ENCODE measurements around the gene HOXD3. TPM values are rescaled to one million over a fixed set of nuclear protein-coding genes. Genes with fewer than 3 reads are reported as not detected.

Gene HOXD3
- polyA plus RNA-seq, 3 donors: not detected

GRCh38 chr2:176109192-176109901, 47.8 kb upstream of the HOXD3 start:
- Histone ChIP-seq H3K9ac (ENCODE audit: insufficient read depth, low read length, poor library complexity, severe bottlenecking) (no peak overlapping the region), H3K36me3 (replicated peaks in 1 of 2; ENCODE audit: control insufficient read depth in 1 of 2, insufficient read depth in 2 of 2, low read length in 2 of 2) (no peaks in the 10 kb centered on the region), H3K4me3 (replicated peaks in 1 of 3; ENCODE audit: low read depth in 2 of 3, low read length in 3 of 3) (no peak overlapping the region), H2AFZ (ENCODE audit: insufficient read depth, low read depth, low read length, poor library complexity, severe bottlenecking) (no peak overlapping the region), H3K9me3 (replicated peaks in 1 of 2; ENCODE audit: control insufficient read depth in 1 of 2, insufficient read depth in 1 of 2, low read length in 2 of 2) (peaks cover 0 to 67% of the 10 kb centered on the region in 2 donors), H3K79me2 (ENCODE audit: insufficient read depth, low read length) (no peaks in the 10 kb centered on the region), H3K4me2 (replicated peaks; ENCODE audit: extremely low read depth, low read length, poor library complexity, severe bottlenecking) (no peak overlapping the region), H3K27me3 (ENCODE audit: control insufficient read depth in 2 of 2, insufficient read depth in 2 of 2, low read length in 2 of 2) (peaks cover 77 to 93% of the 10 kb centered on the region in 2 donors), H3K27ac (ENCODE audit: low read depth in 1 of 2, low read length in 2 of 2) (no peak overlapping the region), H3K4me1 (ENCODE audit: control insufficient read depth in 1 of 2, insufficient read depth in 2 of 2, low read length in 2 of 2) (peaks cover 6 to 12% of the 10 kb centered on the region in 2 donors), H4K20me1 (ENCODE audit: insufficient read depth, low read length) (no peaks in the 10 kb centered on the region)
- Mint-ChIP-seq H3K4me1 (peaks cover 23% of the 10 kb centered on the region), H3K9me3 (peaks cover 0 to 46% (median 28%) of the 10 kb centered on the region in 7 donors), H3K36me3 (peaks cover 3 to 14% of the 10 kb centered on the region in 2 donors), H3K27me3 (ENCODE audit: low read depth in 3 of 3) (peaks cover 89 to 98% (median 91%) of the 10 kb centered on the region in 3 donors), H3K27ac (no peak overlapping the region), H3K4me3 (peak overlapping the region in 1 of 2 donors; percentile 75)
- no peak for DNase-seq
- 8% methylated on average over 5 of the region's 26 CpGs for WGBS (ENCODE audit: insufficient coverage)
- TF ChIP-seq, protein P1, sequence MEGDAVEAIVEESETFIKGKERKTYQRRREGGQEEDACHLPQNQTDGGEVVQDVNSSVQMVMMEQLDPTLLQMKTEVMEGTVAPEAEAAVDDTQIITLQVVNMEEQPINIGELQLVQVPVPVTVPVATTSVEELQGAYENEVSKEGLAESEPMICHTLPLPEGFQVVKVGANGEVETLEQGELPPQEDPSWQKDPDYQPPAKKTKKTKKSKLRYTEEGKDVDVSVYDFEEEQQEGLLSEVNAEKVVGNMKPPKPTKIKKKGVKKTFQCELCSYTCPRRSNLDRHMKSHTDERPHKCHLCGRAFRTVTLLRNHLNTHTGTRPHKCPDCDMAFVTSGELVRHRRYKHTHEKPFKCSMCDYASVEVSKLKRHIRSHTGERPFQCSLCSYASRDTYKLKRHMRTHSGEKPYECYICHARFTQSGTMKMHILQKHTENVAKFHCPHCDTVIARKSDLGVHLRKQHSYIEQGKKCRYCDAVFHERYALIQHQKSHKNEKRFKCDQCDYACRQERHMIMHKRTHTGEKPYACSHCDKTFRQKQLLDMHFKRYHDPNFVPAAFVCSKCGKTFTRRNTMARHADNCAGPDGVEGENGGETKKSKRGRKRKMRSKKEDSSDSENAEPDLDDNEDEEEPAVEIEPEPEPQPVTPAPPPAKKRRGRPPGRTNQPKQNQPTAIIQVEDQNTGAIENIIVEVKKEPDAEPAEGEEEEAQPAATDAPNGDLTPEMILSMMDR (IDR thresholded peaks at IDR 0.05): no peak
- intact Hi-C loops (cut with micrococcal nuclease): no loop called here

GRCh38 chr2:176109946-176110345, 47.2 kb upstream of the HOXD3 start:
- Histone ChIP-seq H3K4me2 (replicated peaks; ENCODE audit: extremely low read depth, low read length, poor library complexity, severe bottlenecking) (no peak overlapping the region), H3K27ac (ENCODE audit: low read depth in 1 of 2, low read length in 2 of 2) (no peak overlapping the region), H3K79me2 (ENCODE audit: insufficient read depth, low read length) (no peaks in the 10 kb centered on the region), H3K4me3 (replicated peaks in 1 of 3; ENCODE audit: low read depth in 2 of 3, low read length in 3 of 3) (no peak overlapping the region), H3K27me3 (ENCODE audit: control insufficient read depth in 2 of 2, insufficient read depth in 2 of 2, low read length in 2 of 2) (peaks cover 77 to 93% of the 10 kb centered on the region in 2 donors), H4K20me1 (ENCODE audit: insufficient read depth, low read length) (no peaks in the 10 kb centered on the region), H2AFZ (ENCODE audit: insufficient read depth, low read depth, low read length, poor library complexity, severe bottlenecking) (no peak overlapping the region), H3K9ac (ENCODE audit: insufficient read depth, low read length, poor library complexity, severe bottlenecking) (no peak overlapping the region), H3K36me3 (replicated peaks in 1 of 2; ENCODE audit: control insufficient read depth in 1 of 2, insufficient read depth in 2 of 2, low read length in 2 of 2) (no peaks in the 10 kb centered on the region), H3K9me3 (replicated peaks in 1 of 2; ENCODE audit: control insufficient read depth in 1 of 2, insufficient read depth in 1 of 2, low read length in 2 of 2) (peaks cover 0 to 67% of the 10 kb centered on the region in 2 donors), H3K4me1 (ENCODE audit: control insufficient read depth in 1 of 2, insufficient read depth in 2 of 2, low read length in 2 of 2) (peaks cover 6 to 12% of the 10 kb centered on the region in 2 donors)
- TF ChIP-seq, protein P1 (IDR thresholded peaks at IDR 0.05): no peak
- intact Hi-C loops (cut with micrococcal nuclease): loop anchor here in 1 of 2 donors (5.0 kb wide), 1 partner anchor 33 kb away; no protein-coding TSS in a partner anchor
- Mint-ChIP-seq H3K9me3 (peaks cover 0 to 49% (median 24%) of the 10 kb centered on the region in 7 donors), H3K27me3 (ENCODE audit: low read depth in 3 of 3) (peaks cover 89 to 98% (median 91%) of the 10 kb centered on the region in 3 donors), H3K36me3 (peaks cover 3 to 14% of the 10 kb centered on the region in 2 donors), H3K4me3 (peak overlapping the region in 1 of 2 donors; percentile 86), H3K4me1 (peaks cover 20% of the 10 kb centered on the region), H3K27ac (no peak overlapping the region)
- WGBS (ENCODE audit: insufficient coverage): no CpG with 5 or more reads among the region's 4 CpGs
- DNase-seq: no peak

Data from CD14-positive monocyte (primary cell).